HG02798 (cell line): ENCODE data around the gene ARHGAP23.

Experiments used
- ATAC-seq: cut with Tn5 transposase; IDR thresholded peaks from one replicate; pipeline ENCODE4 v1.9.1; 2021; ENCODE audit warnings: mild to moderate bottlenecking; ENCODE audit not compliant: unreplicated experiment, poor library complexity

ARHGAP23 gene

GRCh38 chr17:38560503-38561318, 132.4 kb downstream of the ARHGAP23 start:
- ATAC-seq = no peak

GRCh38 chr17:38561416-38562214, 133.4 kb downstream of the ARHGAP23 start:
- no peak for ATAC-seq
